ENCODE data around the gene TIGD1. TPM values are rescaled to one million over a fixed set of nuclear protein-coding genes. Genes with fewer than 3 reads are reported as not detected.
A peak's percentile ranks its signal among the peaks of the same experiment; 100 is the strongest.

TIGD1 gene
- total and polyA plus RNA-seq, 2 experiments from 2014 or later = 7.6 to 9.3 TPM

DNA sequence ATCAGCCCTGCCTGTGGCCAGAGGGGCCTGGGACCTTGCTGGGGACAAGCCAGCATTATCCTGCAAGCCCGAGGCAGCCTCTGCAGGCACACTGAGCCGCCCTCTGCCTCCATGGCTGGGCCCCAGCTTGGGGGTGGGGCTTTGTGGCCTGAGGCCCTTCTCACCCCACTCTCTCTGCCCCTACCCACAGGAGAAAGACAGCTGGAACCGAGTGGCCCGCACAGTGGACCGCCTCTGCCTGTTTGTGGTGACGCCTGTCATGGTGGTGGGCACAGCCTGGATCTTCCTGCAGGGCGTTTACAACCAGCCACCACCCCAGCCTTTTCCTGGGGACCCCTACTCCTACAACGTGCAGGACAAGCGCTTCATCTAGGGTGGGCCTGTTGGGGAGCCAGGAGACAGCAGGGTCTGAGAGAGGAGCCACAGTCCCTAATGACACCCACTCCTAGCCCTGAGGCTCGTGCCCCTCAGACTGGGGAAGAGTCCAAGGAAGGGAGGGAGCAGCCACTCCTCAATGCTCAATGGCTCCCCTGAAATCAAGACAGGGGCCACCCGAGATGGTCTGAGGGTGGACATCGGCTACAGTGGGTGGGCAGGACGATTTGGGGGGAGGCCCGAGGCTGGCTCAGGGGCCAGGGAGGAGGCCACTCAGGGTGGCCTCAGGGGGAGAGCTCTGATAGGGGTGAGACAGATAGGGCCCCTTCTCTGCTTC is 15.3 kb downstream of the TIGD1 start:
- Mint-ChIP-seq H3K9me3 (peaks cover 8% of the 10 kb centered on the region; the same call in 2 of the 3 replicates), H3K27ac (no peak overlapping the region), H3K27me3 (ENCODE audit: insufficient read depth, low read depth, poor library complexity) (peaks cover 16% of the 10 kb centered on the region), H3K4me3 (no peak overlapping the region), H3K4me1 (peaks cover 31% of the 10 kb centered on the region), H3K36me3 (ENCODE audit: low read depth) (peaks cover 4% of the 10 kb centered on the region; the same call in 1 of the 3 replicates)
- H3K79me2 ChIP-seq (replicated peaks; ENCODE audit: insufficient read depth) = no peaks in the 10 kb centered on the region
- H3K36me3 ChIP-seq (ENCODE audit: insufficient read depth) = no peaks in the 10 kb centered on the region
- TF ChIP-seq ETS1 (IDR thresholded peaks at IDR 0.05) (no peak), STAT1 (IDR thresholded peaks at IDR 0.05; ENCODE audit: unreplicated experiment) (no peak)
- ATAC-seq (no peak), DNase-seq (ENCODE audit: low spot score) (no peak)
- no peaks in the 10 kb centered on the region for H3K9me2 ChIP-seq (ENCODE audit: insufficient read depth)
- no peak overlapping the region for H3K4me3 ChIP-seq
- no peaks in the 10 kb centered on the region for H3F3A ChIP-seq (replicated peaks; ENCODE audit: low read depth)
- no peaks in the 10 kb centered on the region for H3K27me3 ChIP-seq (ENCODE audit: insufficient read depth)
- H4K20me1 ChIP-seq (replicated peaks; ENCODE audit: insufficient read depth) = no peaks in the 10 kb centered on the region
- no peak overlapping the region for H2AFZ ChIP-seq
- H3K27ac ChIP-seq (ENCODE audit: low read depth) = no peak overlapping the region
- peaks cover 4% of the 10 kb centered on the region; the same call in 1 of the 2 replicates for H3K4me1 ChIP-seq (ENCODE audit: insufficient read depth)
- no peak overlapping the region for H3K4me2 ChIP-seq

- peak; percentile 9; the same call in 1 of the 3 replicates for ATAC-seq
- H3K4me1 ChIP-seq (ENCODE audit: insufficient read depth) = peaks cover 4% of the 10 kb centered on the region; the same call in 1 of the 2 replicates
- H3K36me3 ChIP-seq (ENCODE audit: insufficient read depth) = no peaks in the 10 kb centered on the region
- no peaks in the 10 kb centered on the region for H3F3A ChIP-seq (replicated peaks; ENCODE audit: low read depth)
- no peak overlapping the region for H2AFZ ChIP-seq
- Mint-ChIP-seq H3K27me3 (ENCODE audit: insufficient read depth, low read depth, poor library complexity) (peaks cover 16% of the 10 kb centered on the region), H3K4me1 (peaks cover 26% of the 10 kb centered on the region), H3K27ac (no peak overlapping the region), H3K9me3 (peaks cover 8% of the 10 kb centered on the region; the same call in 2 of the 3 replicates), H3K36me3 (ENCODE audit: low read depth) (peaks cover 4% of the 10 kb centered on the region; the same call in 1 of the 3 replicates), H3K4me3 (no peak overlapping the region)
- H3K4me2 ChIP-seq = no peak overlapping the region
- H3K4me3 ChIP-seq = no peak overlapping the region
- no peaks in the 10 kb centered on the region for H3K9me2 ChIP-seq (ENCODE audit: insufficient read depth)
- no peaks in the 10 kb centered on the region; the same call in 1 of the 2 replicates for H4K20me1 ChIP-seq (replicated peaks; ENCODE audit: insufficient read depth)
- H3K27ac ChIP-seq (ENCODE audit: low read depth) = no peak overlapping the region
- no peaks in the 10 kb centered on the region for H3K79me2 ChIP-seq (replicated peaks; ENCODE audit: insufficient read depth)
- no peak for DNase-seq (ENCODE audit: low spot score)
- H3K27me3 ChIP-seq (ENCODE audit: insufficient read depth) = no peaks in the 10 kb centered on the region
- no peak for TF ChIP-seq STAT1 (IDR thresholded peaks at IDR 0.05; ENCODE audit: unreplicated experiment)
- TF ChIP-seq CTCF (conservative IDR thresholded peaks at IDR 0.05; ENCODE audit: low read depth in 2 of 2) = no peak
- TF ChIP-seq POLR2AphosphoS5 (IDR thresholded peaks at IDR 0.05; ENCODE audit: low read depth) = no peak
- TF ChIP-seq NANOG (IDR thresholded peaks at IDR 0.05; ENCODE audit: borderline replicate concordance) = no peak
- TF ChIP-seq ZNF331 (CRISPR knock-in tag; IDR thresholded peaks at IDR 0.05; ENCODE audit: low read depth) = no peak
- TF ChIP-seq EZH2phosphoT487 (IDR thresholded peaks at IDR 0.05; ENCODE audit: unreplicated experiment) = no peak
- TF ChIP-seq ETS1 (IDR thresholded peaks at IDR 0.05) = no peak
- TF ChIP-seq, protein P1, sequence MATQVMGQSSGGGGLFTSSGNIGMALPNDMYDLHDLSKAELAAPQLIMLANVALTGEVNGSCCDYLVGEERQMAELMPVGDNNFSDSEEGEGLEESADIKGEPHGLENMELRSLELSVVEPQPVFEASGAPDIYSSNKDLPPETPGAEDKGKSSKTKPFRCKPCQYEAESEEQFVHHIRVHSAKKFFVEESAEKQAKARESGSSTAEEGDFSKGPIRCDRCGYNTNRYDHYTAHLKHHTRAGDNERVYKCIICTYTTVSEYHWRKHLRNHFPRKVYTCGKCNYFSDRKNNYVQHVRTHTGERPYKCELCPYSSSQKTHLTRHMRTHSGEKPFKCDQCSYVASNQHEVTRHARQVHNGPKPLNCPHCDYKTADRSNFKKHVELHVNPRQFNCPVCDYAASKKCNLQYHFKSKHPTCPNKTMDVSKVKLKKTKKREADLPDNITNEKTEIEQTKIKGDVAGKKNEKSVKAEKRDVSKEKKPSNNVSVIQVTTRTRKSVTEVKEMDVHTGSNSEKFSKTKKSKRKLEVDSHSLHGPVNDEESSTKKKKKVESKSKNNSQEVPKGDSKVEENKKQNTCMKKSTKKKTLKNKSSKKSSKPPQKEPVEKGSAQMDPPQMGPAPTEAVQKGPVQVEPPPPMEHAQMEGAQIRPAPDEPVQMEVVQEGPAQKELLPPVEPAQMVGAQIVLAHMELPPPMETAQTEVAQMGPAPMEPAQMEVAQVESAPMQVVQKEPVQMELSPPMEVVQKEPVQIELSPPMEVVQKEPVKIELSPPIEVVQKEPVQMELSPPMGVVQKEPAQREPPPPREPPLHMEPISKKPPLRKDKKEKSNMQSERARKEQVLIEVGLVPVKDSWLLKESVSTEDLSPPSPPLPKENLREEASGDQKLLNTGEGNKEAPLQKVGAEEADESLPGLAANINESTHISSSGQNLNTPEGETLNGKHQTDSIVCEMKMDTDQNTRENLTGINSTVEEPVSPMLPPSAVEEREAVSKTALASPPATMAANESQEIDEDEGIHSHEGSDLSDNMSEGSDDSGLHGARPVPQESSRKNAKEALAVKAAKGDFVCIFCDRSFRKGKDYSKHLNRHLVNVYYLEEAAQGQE (IDR thresholded peaks at IDR 0.05; ENCODE audit: unreplicated experiment) = no peak
- no peak for TF ChIP-seq EZH2 (IDR thresholded peaks at IDR 0.05; ENCODE audit: low read depth, unreplicated experiment)
Observed at GRCh38 chr2:232533944-232534710, 16.2 kb downstream of the TIGD1 start.

Measured in GM23338 (cell line).